Heart left ventricle (tissue), 16 donors: ENCODE measurements around the gene NEK8. TPM values are rescaled to one million over a fixed set of nuclear protein-coding genes. Genes with fewer than 3 reads are reported as not detected.

Experiments
- ATAC-seq, 4 donors: fragments of 200-7000 bp; cut with Tn5 transposase; one replicate each; pipeline ENCODE4 v1.9.1; 2020 to 2022; ENCODE audit warnings: moderate library complexity in 4 of 4, mild to moderate bottlenecking in 3 of 4, moderate number of reproducible peaks in 1 of 4
- DNase-seq, 5 donors: peaks; one replicate each; pipeline ENCODE4 v3.0.0-alpha.2; 2020
- H3K27ac ChIP-seq, 12 donors: fragments of 200-600 bp; sonication (generic) in 4 of 12; one replicate each; pipeline versions ENCODE4 v1.5.0 to v1.8.0; 2016 to 2022; ENCODE audit warnings: mild to moderate bottlenecking in 2 of 12
- H3K27me3 ChIP-seq, 9 donors: fragments of 200-600 bp; sonication (generic) in 2 of 9; one replicate each; pipeline versions ENCODE4 v1.5.1 to v1.8.0; 2016 to 2022; ENCODE audit warnings: mild to moderate bottlenecking in 3 of 9
- H3K36me3 ChIP-seq, 9 donors: fragments of 200-600 bp; sonication (generic) in 2 of 9; one replicate each; pipeline versions ENCODE4 v1.5.0 to v1.8.0; 2018 to 2022; ENCODE audit warnings: mild to moderate bottlenecking in 2 of 9
- H3K4me1 ChIP-seq, 12 donors: fragments of 200-600 bp; sonication (generic) in 4 of 12; one replicate each; pipeline versions ENCODE4 v1.5.0 to v1.8.0; 2016 to 2022; ENCODE audit warnings: mild to moderate bottlenecking in 3 of 12
- H3K4me3 ChIP-seq, 12 donors: fragments of 200-600 bp; sonication (generic) in 4 of 12; one replicate each; pipeline versions ENCODE4 v1.5.0 to v1.8.0; 2017 to 2022; ENCODE audit warnings: mild to moderate bottlenecking in 9 of 12, moderate library complexity in 4 of 12
- H3K9me3 ChIP-seq, 12 donors: fragments of 200-600 bp; sonication (generic) in 4 of 12; one replicate each; pipeline versions ENCODE4 v1.5.0 to v1.8.0; 2016 to 2022; ENCODE audit warnings: mild to moderate bottlenecking in 1 of 12
- POLR2A ChIP-seq, 2 donors: fragments of 450-650 bp; IDR thresholded peaks; one replicate each; pipeline ENCODE4 v1.6.1; 2017; ENCODE audit warnings: antibody characterized with exemption in 2 of 2, mild to moderate bottlenecking in 2 of 2, moderate library complexity in 2 of 2
- WGBS, 4 donors: extraction: QIAGEN DNeasy Blood & Tissue Kit in 2 of 4; methylation state at CpG; one replicate each; pipeline versions ENCODE4 v1.1.5 to v1.1.7; 2013 to 2018; 5-methylcytosine and 5-hydroxymethylcytosine counted together
- intact Hi-C, 10 donors: fragments of 100-400 bp; cut with DNase I; formaldehyde crosslinking; loops; one replicate each; pipeline versions ENCODE4 v1.11.1 to v1.14.2; 2022
- polyA plus RNA-seq, 2 donors: library from polyadenylated mRNA; stranded (reverse); fragments of 200-250 nt; gene quantifications; one replicate each; pipeline ENCODE4 v1.2.3, GENCODE V29; 2013
- total RNA-seq, 9 donors: library from RNA; depleted of rRNA in 2 of 9; stranded (reverse); fragments of >200 nt in 2 of 9; fragmentation: NEBNext Ultra II Directional in 3 of 9; extraction: Animal tissue kit (Norgen Biotek cat#: 25700) in 3 of 9; gene quantifications; one replicate each; pipeline versions ENCODE4 v1.1.0 to v1.2.4, GENCODE V29; 2016 to 2023
- TF ChIP-seq, protein P1 (sequence below), 12 donors: fragments of 200-600 bp; sonication (generic) in 4 of 12; IDR thresholded peaks; one replicate each; pipeline versions ENCODE4 v1.5.0 to v1.8.0; 2018 to 2022; ENCODE audit warnings: antibody characterized with exemption in 12 of 12, mild to moderate bottlenecking in 5 of 12
- donor health status: ischemic (EF 13 %, LVEDD 7.1; RV severe dilation, severe dysfunction).
- donor health status: healthy with polysubstance abuse.
- donor health status: DM: no; HTN: yes; CAD: no.
- donor health status: DM: no; HTN: no; CAD: no.
- donor health status: ischemic (EF 25% LVEDD 6.9; RV normal size, moderate dysfunction).
- donor health status: ischemic (EF 25% LVEDD 5.7; RV mildly dilated, moderate dysfunction).
- donor health status: healthy.
- donor health status: DM: yes; HTN: yes; CAD: no.
- donor health status: ischemic (EF 35%, LVEDD 5.7; RV mildly dilated, moderate dysfunction).
- donor health status: nonischemic (EF 11% LVEDD 7.7; RV severe dilation, severe dysfunction).
- donor health status: DM: yes; HTN: yes; CAD: no.
- donor health status: PGD.
- donor health status: ischemic (EF 29% LVEDD 5.4; RV normal size, mild dysfunction).
- donor health status: nonischemic (EF 23%, LVEDD 6.1; RV moderate dilation, normal function).

Gene NEK8
- total and polyA plus RNA-seq, 11 donors, result 0.28 to 2.8 (median 1.1) TPM

DNA sequence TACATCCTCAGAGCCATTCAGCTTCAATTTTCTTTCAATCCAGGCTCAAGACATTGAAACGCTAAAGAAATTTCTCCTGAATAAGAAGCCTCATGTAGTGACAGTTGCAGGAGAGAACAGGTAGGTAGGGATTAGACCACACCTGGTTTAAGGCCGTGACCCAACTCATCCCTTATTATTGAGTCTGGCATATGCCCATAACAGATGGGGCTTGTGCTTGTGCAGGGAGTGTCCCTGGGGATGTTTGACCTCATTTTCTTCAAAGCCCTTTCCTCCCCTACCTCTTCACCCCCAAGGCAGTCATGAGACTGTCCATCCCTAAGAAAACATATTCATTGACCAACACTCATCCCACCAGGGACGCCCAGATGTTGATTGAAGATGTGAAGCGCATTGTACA lies 42.3 kb upstream of the NEK8 start:
- WGBS, 4 donors, result 74 to 90% (median 83%) methylated on average over 4 of the region's 4 CpGs
- H3K4me3 ChIP-seq, result no peak overlapping the region
- ATAC-seq (no peak), DNase-seq (peak in 1 of 5 donors; percentile 5)
- intact Hi-C loops, result no loop called here
- H3K27ac ChIP-seq, result no peak overlapping the region
- no peaks in the 10 kb centered on the region for H3K4me1 ChIP-seq
- no peaks in the 10 kb centered on the region for H3K27me3 ChIP-seq
- no peaks in the 10 kb centered on the region for H3K9me3 ChIP-seq
- H3K36me3 ChIP-seq, result peaks cover 3 to 100% (median 100%) of the 10 kb centered on the region in 9 donors
- TF ChIP-seq, protein P1, sequence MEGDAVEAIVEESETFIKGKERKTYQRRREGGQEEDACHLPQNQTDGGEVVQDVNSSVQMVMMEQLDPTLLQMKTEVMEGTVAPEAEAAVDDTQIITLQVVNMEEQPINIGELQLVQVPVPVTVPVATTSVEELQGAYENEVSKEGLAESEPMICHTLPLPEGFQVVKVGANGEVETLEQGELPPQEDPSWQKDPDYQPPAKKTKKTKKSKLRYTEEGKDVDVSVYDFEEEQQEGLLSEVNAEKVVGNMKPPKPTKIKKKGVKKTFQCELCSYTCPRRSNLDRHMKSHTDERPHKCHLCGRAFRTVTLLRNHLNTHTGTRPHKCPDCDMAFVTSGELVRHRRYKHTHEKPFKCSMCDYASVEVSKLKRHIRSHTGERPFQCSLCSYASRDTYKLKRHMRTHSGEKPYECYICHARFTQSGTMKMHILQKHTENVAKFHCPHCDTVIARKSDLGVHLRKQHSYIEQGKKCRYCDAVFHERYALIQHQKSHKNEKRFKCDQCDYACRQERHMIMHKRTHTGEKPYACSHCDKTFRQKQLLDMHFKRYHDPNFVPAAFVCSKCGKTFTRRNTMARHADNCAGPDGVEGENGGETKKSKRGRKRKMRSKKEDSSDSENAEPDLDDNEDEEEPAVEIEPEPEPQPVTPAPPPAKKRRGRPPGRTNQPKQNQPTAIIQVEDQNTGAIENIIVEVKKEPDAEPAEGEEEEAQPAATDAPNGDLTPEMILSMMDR (IDR thresholded peaks at IDR 0.05), result no peak
- no peak for TF ChIP-seq POLR2A (IDR thresholded peaks at IDR 0.05)

DNA sequence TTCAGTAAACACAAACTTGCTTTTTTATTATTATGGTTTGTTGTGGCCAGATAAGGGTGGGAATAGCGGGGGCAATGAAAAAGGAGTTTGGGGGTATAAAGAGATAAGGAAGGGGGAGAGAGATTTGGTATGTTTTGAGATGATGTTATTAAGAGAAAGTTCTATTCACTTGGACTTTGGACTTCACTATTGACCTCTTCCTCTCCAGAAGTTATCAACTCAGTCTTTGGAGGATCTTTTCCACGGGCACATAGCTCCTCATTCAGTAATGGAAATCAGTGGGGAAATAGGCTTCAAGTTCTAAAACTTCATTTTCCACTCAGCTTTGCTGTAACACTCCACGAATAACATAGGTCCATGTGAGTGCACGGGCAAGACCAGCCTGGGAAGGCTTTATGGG lies 40.1 kb upstream of the NEK8 start:
- TF ChIP-seq, protein P1 (IDR thresholded peaks at IDR 0.05), result no peak
- no peak for TF ChIP-seq POLR2A (IDR thresholded peaks at IDR 0.05)
- intact Hi-C loops, result no loop called here
- 95 to 98% (median 97%) methylated on average over 4 of the region's 4 CpGs for WGBS, 4 donors
- DNase-seq (no peak), ATAC-seq (no peak)
- no peak overlapping the region for H3K27ac ChIP-seq
- no peak overlapping the region for H3K4me3 ChIP-seq
- H3K4me1 ChIP-seq, result no peaks in the 10 kb centered on the region
- H3K27me3 ChIP-seq, result no peaks in the 10 kb centered on the region
- peaks cover 3 to 100% (median 94%) of the 10 kb centered on the region in 9 donors for H3K36me3 ChIP-seq
- H3K9me3 ChIP-seq, result no peaks in the 10 kb centered on the region

DNA sequence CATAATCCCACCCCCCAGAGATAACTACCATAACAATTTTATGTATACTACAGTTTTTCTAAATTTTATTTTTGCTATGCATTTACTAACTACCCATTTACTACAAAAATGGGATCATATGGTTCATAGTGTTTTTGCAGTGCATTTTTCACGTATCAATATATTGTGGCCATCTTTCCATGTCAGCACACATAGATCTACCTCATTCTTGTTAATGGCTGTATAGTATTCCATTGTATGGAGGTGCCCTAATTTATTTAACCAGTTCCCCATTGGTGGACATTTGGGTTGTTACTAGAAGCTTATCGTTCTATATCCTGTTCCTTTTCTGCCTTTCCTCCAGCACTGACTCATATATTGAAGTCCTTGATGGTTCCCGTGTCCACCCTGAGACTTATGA lies 39.6 kb upstream of the NEK8 start:
- intact Hi-C loops, result no loop called here
- Histone ChIP-seq H3K36me3 (peaks cover 6 to 100% (median 94%) of the 10 kb centered on the region in 9 donors), H3K4me1 (no peaks in the 10 kb centered on the region), H3K4me3 (no peak overlapping the region), H3K27ac (no peak overlapping the region), H3K27me3 (no peaks in the 10 kb centered on the region), H3K9me3 (no peaks in the 10 kb centered on the region)
- 97 to 98% (median 98%) methylated on average over 3 of the region's 3 CpGs for WGBS, 4 donors
- TF ChIP-seq, protein P1 (IDR thresholded peaks at IDR 0.05), result no peak
- no peak for TF ChIP-seq POLR2A (IDR thresholded peaks at IDR 0.05)
- no peak for ATAC-seq
- DNase-seq, result no peak

DNA sequence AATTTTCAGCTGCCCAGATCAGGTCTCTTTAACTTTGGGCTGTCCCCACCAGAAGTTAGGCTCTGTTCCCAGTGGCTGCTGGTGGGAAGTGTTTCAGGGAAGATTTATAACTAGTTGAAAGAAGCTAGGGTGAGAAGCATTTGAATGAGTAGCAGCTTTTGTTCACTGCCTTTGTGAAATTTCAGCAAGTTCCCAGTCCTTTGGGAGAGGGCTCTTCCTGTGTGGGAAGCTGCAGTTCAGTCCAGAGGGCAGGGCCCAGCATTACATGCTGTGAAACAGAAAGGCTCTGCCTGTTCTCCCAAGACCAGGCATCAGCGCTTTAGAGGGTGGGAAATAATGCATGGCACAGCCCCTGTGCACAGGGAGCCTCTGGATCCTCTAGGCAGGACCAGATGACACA lies 34.7 kb upstream of the NEK8 start:
- Histone ChIP-seq H3K36me3 (peaks cover 7 to 100% (median 94%) of the 10 kb centered on the region in 9 donors), H3K4me3 (no peak overlapping the region), H3K27ac (no peak overlapping the region), H3K27me3 (no peaks in the 10 kb centered on the region), H3K4me1 (no peaks in the 10 kb centered on the region), H3K9me3 (no peaks in the 10 kb centered on the region)
- 36 to 100% (median 94%) methylated on average over 1 of the region's 1 CpG for WGBS, 4 donors
- TF ChIP-seq, protein P1 (IDR thresholded peaks at IDR 0.05), result no peak
- no peak for TF ChIP-seq POLR2A (IDR thresholded peaks at IDR 0.05)
- intact Hi-C loops, result no loop called here
- no peak for ATAC-seq
- peak in 1 of 5 donors; percentile 4 for DNase-seq
